Measurements from ENCODE around the gene DHTKD1.

Gene DHTKD1

GRCh38 chr10:12111528-12111927 lies 42.8 kb downstream of the DHTKD1 start:
- H3K9me3 ChIP-seq (ENCODE audit: control insufficient read depth, insufficient read depth, low read length), result no peaks in the 10 kb centered on the region
- no peak overlapping the region for H3K9ac ChIP-seq (ENCODE audit: low read depth, low read length)
- H3K4me1 ChIP-seq (ENCODE audit: control insufficient read depth, insufficient read depth, low read length), result no peaks in the 10 kb centered on the region
- H3K4me3 ChIP-seq (ENCODE audit: low read depth, low read length), result no peak overlapping the region
- no peaks in the 10 kb centered on the region for H3K27me3 ChIP-seq (ENCODE audit: control insufficient read depth, insufficient read depth, low read length)
- H3K36me3 ChIP-seq (ENCODE audit: control insufficient read depth, insufficient read depth, low read length), result peaks cover 16% of the 10 kb centered on the region

GRCh38 chr10:12113627-12114026 lies 44.9 kb downstream of the DHTKD1 start:
- Histone ChIP-seq H3K36me3 (ENCODE audit: control insufficient read depth, insufficient read depth, low read length) (peaks cover 9% of the 10 kb centered on the region), H3K9me3 (ENCODE audit: control insufficient read depth, insufficient read depth, low read length) (no peaks in the 10 kb centered on the region), H3K4me1 (ENCODE audit: control insufficient read depth, insufficient read depth, low read length) (no peaks in the 10 kb centered on the region), H3K4me3 (ENCODE audit: low read depth, low read length) (no peak overlapping the region), H3K27me3 (ENCODE audit: control insufficient read depth, insufficient read depth, low read length) (no peaks in the 10 kb centered on the region), H3K9ac (ENCODE audit: low read depth, low read length) (no peak overlapping the region)

- Histone ChIP-seq H3K4me3 (ENCODE audit: low read depth, low read length) (no peak overlapping the region), H3K4me1 (ENCODE audit: control insufficient read depth, insufficient read depth, low read length) (no peaks in the 10 kb centered on the region), H3K27me3 (ENCODE audit: control insufficient read depth, insufficient read depth, low read length) (no peaks in the 10 kb centered on the region), H3K9ac (ENCODE audit: low read depth, low read length) (no peak overlapping the region), H3K9me3 (ENCODE audit: control insufficient read depth, insufficient read depth, low read length) (no peaks in the 10 kb centered on the region), H3K36me3 (ENCODE audit: control insufficient read depth, insufficient read depth, low read length) (peaks cover 8% of the 10 kb centered on the region)
Observed at GRCh38 chr10:12121673-12122072, 52.9 kb downstream of the DHTKD1 start.

GRCh38 chr10:12129222-12130111 lies 60.7 kb downstream of the DHTKD1 start, which contains the start of gene SEC61A2:
Gene SEC61A2, plus strand, starts transcription at chr10:12129677. Its CDS starts 111 bp downstream, at chr10:12129788.
- Histone ChIP-seq H3K9me3 (ENCODE audit: control insufficient read depth, insufficient read depth, low read length) (no peaks in the 10 kb centered on the region), H3K9ac (ENCODE audit: low read depth, low read length) (peak within 1 kb of the TSS; percentile 65), H3K36me3 (ENCODE audit: control insufficient read depth, insufficient read depth, low read length) (no peaks in the 10 kb centered on the region), H3K4me3 (ENCODE audit: low read depth, low read length) (peak within 1 kb of the TSS; percentile 80), H3K27me3 (ENCODE audit: control insufficient read depth, insufficient read depth, low read length) (no peaks in the 10 kb centered on the region), H3K4me1 (ENCODE audit: control insufficient read depth, insufficient read depth, low read length) (no peaks in the 10 kb centered on the region)

- H3K27me3 ChIP-seq (ENCODE audit: control insufficient read depth, insufficient read depth, low read length), result no peaks in the 10 kb centered on the region
- H3K36me3 ChIP-seq (ENCODE audit: control insufficient read depth, insufficient read depth, low read length), result no peaks in the 10 kb centered on the region
- H3K9ac ChIP-seq (ENCODE audit: low read depth, low read length), result no peak overlapping the region
- H3K4me1 ChIP-seq (ENCODE audit: control insufficient read depth, insufficient read depth, low read length), result no peaks in the 10 kb centered on the region
- no peaks in the 10 kb centered on the region for H3K9me3 ChIP-seq (ENCODE audit: control insufficient read depth, insufficient read depth, low read length)
- H3K4me3 ChIP-seq (ENCODE audit: low read depth, low read length), result peak overlapping the region; percentile 80
Observed at GRCh38 chr10:12130237-12130872, 61.6 kb downstream of the DHTKD1 start.

GRCh38 chr10:12135631-12136030 lies 66.9 kb downstream of the DHTKD1 start:
- Histone ChIP-seq H3K36me3 (ENCODE audit: control insufficient read depth, insufficient read depth, low read length) (peaks cover 5% of the 10 kb centered on the region), H3K9ac (ENCODE audit: low read depth, low read length) (no peak overlapping the region), H3K9me3 (ENCODE audit: control insufficient read depth, insufficient read depth, low read length) (no peaks in the 10 kb centered on the region), H3K4me3 (ENCODE audit: low read depth, low read length) (no peak overlapping the region), H3K4me1 (ENCODE audit: control insufficient read depth, insufficient read depth, low read length) (no peaks in the 10 kb centered on the region), H3K27me3 (ENCODE audit: control insufficient read depth, insufficient read depth, low read length) (no peaks in the 10 kb centered on the region)

GRCh38 chr10:12140038-12140437 lies 71.3 kb downstream of the DHTKD1 start:
- Histone ChIP-seq H3K36me3 (ENCODE audit: control insufficient read depth, insufficient read depth, low read length) (peaks cover 7% of the 10 kb centered on the region), H3K27me3 (ENCODE audit: control insufficient read depth, insufficient read depth, low read length) (no peaks in the 10 kb centered on the region), H3K4me1 (ENCODE audit: control insufficient read depth, insufficient read depth, low read length) (no peaks in the 10 kb centered on the region), H3K9me3 (ENCODE audit: control insufficient read depth, insufficient read depth, low read length) (no peaks in the 10 kb centered on the region), H3K4me3 (ENCODE audit: low read depth, low read length) (no peak overlapping the region), H3K9ac (ENCODE audit: low read depth, low read length) (no peak overlapping the region)

- peaks cover 2% of the 10 kb centered on the region for H3K36me3 ChIP-seq (ENCODE audit: control insufficient read depth, insufficient read depth, low read length)
- no peak overlapping the region for H3K9ac ChIP-seq (ENCODE audit: low read depth, low read length)
- no peaks in the 10 kb centered on the region for H3K27me3 ChIP-seq (ENCODE audit: control insufficient read depth, insufficient read depth, low read length)
- no peaks in the 10 kb centered on the region for H3K4me1 ChIP-seq (ENCODE audit: control insufficient read depth, insufficient read depth, low read length)
- no peak overlapping the region for H3K4me3 ChIP-seq (ENCODE audit: low read depth, low read length)
- H3K9me3 ChIP-seq (ENCODE audit: control insufficient read depth, insufficient read depth, low read length), result no peaks in the 10 kb centered on the region
Observed at GRCh38 chr10:12144538-12144937, 75.8 kb downstream of the DHTKD1 start.

- Histone ChIP-seq H3K27me3 (ENCODE audit: control insufficient read depth, insufficient read depth, low read length) (no peaks in the 10 kb centered on the region), H3K36me3 (ENCODE audit: control insufficient read depth, insufficient read depth, low read length) (no peaks in the 10 kb centered on the region), H3K9ac (ENCODE audit: low read depth, low read length) (no peak overlapping the region), H3K4me3 (ENCODE audit: low read depth, low read length) (no peak overlapping the region), H3K9me3 (ENCODE audit: control insufficient read depth, insufficient read depth, low read length) (no peaks in the 10 kb centered on the region), H3K4me1 (ENCODE audit: control insufficient read depth, insufficient read depth, low read length) (no peaks in the 10 kb centered on the region)
Observed at GRCh38 chr10:12150163-12150562, 81.4 kb downstream of the DHTKD1 start.

- H3K9me3 ChIP-seq (ENCODE audit: control insufficient read depth, insufficient read depth, low read length), result no peaks in the 10 kb centered on the region
Observed at GRCh38 chr10:12154516-12154915, 85.8 kb downstream of the DHTKD1 start.

GRCh38 chr10:12156367-12157123 lies 87.8 kb downstream of the DHTKD1 start:
- Histone ChIP-seq H3K27me3 (ENCODE audit: control insufficient read depth, insufficient read depth, low read length) (no peaks in the 10 kb centered on the region), H3K36me3 (ENCODE audit: control insufficient read depth, insufficient read depth, low read length) (no peaks in the 10 kb centered on the region), H3K4me3 (ENCODE audit: low read depth, low read length) (no peak overlapping the region), H3K9ac (ENCODE audit: low read depth, low read length) (no peak overlapping the region), H3K9me3 (ENCODE audit: control insufficient read depth, insufficient read depth, low read length) (no peaks in the 10 kb centered on the region), H3K4me1 (ENCODE audit: control insufficient read depth, insufficient read depth, low read length) (no peaks in the 10 kb centered on the region)

More at GRCh38 chr10:12154516-12154915, 85.8 kb downstream of the DHTKD1 start:
- H3K4me1 ChIP-seq (ENCODE audit: control insufficient read depth, insufficient read depth, low read length), result no peaks in the 10 kb centered on the region
- H3K4me3 ChIP-seq (ENCODE audit: low read depth, low read length), result no peak overlapping the region
- no peaks in the 10 kb centered on the region for H3K36me3 ChIP-seq (ENCODE audit: control insufficient read depth, insufficient read depth, low read length)
- H3K27me3 ChIP-seq (ENCODE audit: control insufficient read depth, insufficient read depth, low read length), result no peaks in the 10 kb centered on the region
- no peak overlapping the region for H3K9ac ChIP-seq (ENCODE audit: low read depth, low read length)
